Subcutaneous adipose tissue (tissue), 4 donors: Measurements from ENCODE around the gene F13B. TPM values are rescaled to one million over a fixed set of nuclear protein-coding genes. Genes with fewer than 3 reads are reported as not detected.

Experiments used
- total RNA-seq, 4 donors: library from RNA; depleted of rRNA; stranded (reverse); fragments of >200 nt; gene quantifications; one replicate each; pipeline ENCODE4 v1.1.0, GENCODE V29; 2016
- TF ChIP-seq, protein P1 (sequence below): fragments of 450-650 bp; IDR thresholded peaks from one replicate; pipeline ENCODE4 v1.5.1; 2016; ENCODE audit warnings: low read depth, mild to moderate bottlenecking, control low read depth, antibody characterized with exemption, moderate library complexity

Gene F13B, protein sequence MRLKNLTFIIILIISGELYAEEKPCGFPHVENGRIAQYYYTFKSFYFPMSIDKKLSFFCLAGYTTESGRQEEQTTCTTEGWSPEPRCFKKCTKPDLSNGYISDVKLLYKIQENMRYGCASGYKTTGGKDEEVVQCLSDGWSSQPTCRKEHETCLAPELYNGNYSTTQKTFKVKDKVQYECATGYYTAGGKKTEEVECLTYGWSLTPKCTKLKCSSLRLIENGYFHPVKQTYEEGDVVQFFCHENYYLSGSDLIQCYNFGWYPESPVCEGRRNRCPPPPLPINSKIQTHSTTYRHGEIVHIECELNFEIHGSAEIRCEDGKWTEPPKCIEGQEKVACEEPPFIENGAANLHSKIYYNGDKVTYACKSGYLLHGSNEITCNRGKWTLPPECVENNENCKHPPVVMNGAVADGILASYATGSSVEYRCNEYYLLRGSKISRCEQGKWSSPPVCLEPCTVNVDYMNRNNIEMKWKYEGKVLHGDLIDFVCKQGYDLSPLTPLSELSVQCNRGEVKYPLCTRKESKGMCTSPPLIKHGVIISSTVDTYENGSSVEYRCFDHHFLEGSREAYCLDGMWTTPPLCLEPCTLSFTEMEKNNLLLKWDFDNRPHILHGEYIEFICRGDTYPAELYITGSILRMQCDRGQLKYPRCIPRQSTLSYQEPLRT
- not detected for total RNA-seq

DNA sequence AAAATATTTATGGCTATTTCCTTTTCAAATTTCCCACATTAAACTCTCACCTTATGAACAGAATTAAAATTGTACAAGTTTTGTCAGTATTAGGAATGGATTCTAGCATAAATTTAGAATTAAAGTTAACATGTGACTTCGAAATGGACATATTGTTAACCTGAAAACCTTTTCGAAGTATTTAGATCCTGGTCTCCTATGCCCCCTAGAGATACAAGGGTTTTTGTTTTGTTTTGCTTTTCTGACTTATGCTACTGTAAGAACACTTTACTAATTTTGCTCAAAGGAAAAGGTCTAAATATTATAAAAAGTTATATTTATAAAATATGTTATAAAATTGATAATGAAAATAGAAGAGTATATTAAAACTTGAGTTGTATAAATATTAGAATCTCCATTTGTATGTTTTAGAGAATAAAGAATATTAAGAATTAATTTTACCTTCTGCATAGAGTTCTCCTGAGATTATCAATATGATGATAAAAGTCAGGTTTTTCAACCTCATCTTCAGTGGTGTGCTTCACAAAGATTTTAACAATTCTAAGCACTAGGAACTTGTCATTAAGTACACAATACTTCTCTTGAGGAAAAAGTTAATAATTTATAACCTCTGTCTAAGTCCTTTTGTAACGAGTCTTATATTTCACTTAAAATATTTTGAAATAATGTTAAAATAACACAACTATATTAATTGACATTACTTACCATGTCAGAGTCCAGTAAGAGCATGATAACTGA, at the start of gene F13B:
Gene F13B, minus strand, starts transcription at position 542 of the 738 bp plus-strand sequence. Its CDS starts 37 bp downstream, at position 505.
- TF ChIP-seq, protein P1, sequence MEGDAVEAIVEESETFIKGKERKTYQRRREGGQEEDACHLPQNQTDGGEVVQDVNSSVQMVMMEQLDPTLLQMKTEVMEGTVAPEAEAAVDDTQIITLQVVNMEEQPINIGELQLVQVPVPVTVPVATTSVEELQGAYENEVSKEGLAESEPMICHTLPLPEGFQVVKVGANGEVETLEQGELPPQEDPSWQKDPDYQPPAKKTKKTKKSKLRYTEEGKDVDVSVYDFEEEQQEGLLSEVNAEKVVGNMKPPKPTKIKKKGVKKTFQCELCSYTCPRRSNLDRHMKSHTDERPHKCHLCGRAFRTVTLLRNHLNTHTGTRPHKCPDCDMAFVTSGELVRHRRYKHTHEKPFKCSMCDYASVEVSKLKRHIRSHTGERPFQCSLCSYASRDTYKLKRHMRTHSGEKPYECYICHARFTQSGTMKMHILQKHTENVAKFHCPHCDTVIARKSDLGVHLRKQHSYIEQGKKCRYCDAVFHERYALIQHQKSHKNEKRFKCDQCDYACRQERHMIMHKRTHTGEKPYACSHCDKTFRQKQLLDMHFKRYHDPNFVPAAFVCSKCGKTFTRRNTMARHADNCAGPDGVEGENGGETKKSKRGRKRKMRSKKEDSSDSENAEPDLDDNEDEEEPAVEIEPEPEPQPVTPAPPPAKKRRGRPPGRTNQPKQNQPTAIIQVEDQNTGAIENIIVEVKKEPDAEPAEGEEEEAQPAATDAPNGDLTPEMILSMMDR: no peak

- TF ChIP-seq, protein P1: no peak
Observed at GRCh38 chr1:197116156-197116555, 49.1 kb upstream of the F13B start.

DNA sequence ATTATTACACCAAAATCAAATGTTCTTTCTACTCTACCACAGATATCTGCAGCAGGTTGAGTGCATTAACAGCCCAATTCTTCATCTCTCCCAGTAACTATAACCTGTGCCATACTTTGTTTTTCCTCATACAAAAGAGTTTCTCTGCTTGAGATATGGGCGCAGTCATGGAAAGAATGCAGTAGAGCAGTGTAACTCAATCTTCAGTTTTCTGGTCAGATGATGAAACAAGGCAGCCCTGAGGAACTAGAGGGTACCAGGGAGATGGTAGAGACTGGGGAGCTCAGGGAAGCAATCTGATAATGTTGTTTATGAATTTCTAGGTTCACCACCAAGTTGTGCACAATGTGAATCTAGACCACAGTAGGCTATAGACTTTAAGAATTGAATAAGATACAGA, 39.8 kb upstream of the F13B start:
- TF ChIP-seq, protein P1: no peak

DNA sequence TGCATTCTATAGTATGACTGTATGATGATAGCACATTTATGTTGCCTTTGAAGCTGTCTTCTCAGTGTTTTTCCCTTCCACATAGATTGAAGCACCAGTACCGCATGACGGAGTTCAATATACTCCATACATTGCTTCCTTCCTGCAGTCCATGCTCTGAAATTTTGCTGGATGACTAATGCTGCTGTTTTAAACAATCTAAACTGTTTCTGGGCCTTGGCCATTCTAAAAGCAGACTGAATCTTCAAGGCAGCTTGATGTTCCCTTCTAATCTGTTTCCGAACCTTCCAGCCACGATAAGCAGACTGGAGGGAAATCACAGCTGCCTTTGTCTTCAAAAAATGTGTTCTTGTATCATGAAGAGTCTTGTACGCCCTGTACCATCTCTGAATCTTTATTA, 36.2 kb upstream of the F13B start:
- TF ChIP-seq, protein P1: no peak

DNA sequence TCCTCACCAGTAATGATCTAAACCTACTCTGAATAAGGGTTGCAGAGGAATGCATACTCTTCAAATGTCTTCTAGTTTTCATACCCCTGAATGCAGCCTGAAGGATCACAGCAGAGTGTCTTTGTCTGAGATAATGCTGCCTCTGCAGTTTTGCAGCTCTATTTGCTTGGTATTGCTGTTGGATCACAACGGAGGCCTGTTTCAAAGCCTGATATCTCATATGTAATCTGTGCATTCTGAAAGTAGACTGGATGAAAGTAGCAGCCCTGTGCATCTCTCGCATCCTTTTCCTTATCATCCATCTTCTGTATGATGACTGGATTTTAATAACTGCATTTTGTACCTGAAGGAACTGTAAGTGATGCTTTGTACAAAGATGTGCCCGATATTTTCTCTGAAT, 34.9 kb upstream of the F13B start:
- TF ChIP-seq, protein P1: no peak

GRCh38 chr1:197100677-197101076, 33.6 kb upstream of the F13B start:
- TF ChIP-seq, protein P1: no peak

DNA sequence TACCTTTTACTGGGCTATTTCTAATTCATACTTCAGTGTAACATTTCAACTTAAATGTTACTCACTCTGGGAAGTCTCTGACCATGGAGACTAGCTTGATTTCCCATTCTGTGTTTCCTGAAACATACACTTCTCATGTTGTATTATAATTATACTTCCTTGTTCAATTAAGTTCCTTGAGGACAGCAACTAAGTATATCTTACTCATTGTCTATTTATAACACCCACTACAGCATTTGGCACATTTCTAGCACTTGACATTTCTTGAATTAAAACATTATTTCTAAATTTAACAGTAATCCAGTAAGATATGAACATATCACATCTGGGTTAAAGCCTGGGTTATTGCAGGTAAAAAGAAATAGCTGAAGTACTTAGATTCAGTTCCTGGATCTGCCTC, 32.4 kb upstream of the F13B start:
- TF ChIP-seq, protein P1: no peak
